22Rv1 (cell line): ENCODE results near the gene MERTK.
"Not testable (repeated sequence)": the region's sequence is repeated elsewhere in the genome, so short reads cannot be mapped to it uniquely, and the experiment has no call there.

ENCODE experiments used
- H3K27ac ChIP-seq: fragments of 450-650 bp; 2 replicates; pipeline ENCODE4 v1.5.1; 2017
- ZFX ChIP-seq: fragments of 450-650 bp; IDR thresholded peaks from 2 replicates; pipeline ENCODE4 v1.6.1; 2017; ENCODE audit warnings: antibody characterized with exemption, borderline replicate concordance
- TF ChIP-seq, protein P1 (sequence below): fragments of 450-650 bp; IDR thresholded peaks from 2 replicates; pipeline ENCODE4 v1.5.1; 2017; ENCODE audit warnings: mild to moderate bottlenecking

MERTK gene

GRCh38 chr2:112031473-112032223, 133.2 kb downstream of the MERTK start:
- no peak overlapping the region for H3K27ac ChIP-seq
- TF ChIP-seq ZFX = no peak
- TF ChIP-seq, protein P1, sequence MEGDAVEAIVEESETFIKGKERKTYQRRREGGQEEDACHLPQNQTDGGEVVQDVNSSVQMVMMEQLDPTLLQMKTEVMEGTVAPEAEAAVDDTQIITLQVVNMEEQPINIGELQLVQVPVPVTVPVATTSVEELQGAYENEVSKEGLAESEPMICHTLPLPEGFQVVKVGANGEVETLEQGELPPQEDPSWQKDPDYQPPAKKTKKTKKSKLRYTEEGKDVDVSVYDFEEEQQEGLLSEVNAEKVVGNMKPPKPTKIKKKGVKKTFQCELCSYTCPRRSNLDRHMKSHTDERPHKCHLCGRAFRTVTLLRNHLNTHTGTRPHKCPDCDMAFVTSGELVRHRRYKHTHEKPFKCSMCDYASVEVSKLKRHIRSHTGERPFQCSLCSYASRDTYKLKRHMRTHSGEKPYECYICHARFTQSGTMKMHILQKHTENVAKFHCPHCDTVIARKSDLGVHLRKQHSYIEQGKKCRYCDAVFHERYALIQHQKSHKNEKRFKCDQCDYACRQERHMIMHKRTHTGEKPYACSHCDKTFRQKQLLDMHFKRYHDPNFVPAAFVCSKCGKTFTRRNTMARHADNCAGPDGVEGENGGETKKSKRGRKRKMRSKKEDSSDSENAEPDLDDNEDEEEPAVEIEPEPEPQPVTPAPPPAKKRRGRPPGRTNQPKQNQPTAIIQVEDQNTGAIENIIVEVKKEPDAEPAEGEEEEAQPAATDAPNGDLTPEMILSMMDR = no peak

GRCh38 chr2:112032224-112032586, 133.8 kb downstream of the MERTK start:
- TF ChIP-seq ZFX = no peak
- TF ChIP-seq, protein P1 = no peak
- no peak overlapping the region for H3K27ac ChIP-seq

DNA sequence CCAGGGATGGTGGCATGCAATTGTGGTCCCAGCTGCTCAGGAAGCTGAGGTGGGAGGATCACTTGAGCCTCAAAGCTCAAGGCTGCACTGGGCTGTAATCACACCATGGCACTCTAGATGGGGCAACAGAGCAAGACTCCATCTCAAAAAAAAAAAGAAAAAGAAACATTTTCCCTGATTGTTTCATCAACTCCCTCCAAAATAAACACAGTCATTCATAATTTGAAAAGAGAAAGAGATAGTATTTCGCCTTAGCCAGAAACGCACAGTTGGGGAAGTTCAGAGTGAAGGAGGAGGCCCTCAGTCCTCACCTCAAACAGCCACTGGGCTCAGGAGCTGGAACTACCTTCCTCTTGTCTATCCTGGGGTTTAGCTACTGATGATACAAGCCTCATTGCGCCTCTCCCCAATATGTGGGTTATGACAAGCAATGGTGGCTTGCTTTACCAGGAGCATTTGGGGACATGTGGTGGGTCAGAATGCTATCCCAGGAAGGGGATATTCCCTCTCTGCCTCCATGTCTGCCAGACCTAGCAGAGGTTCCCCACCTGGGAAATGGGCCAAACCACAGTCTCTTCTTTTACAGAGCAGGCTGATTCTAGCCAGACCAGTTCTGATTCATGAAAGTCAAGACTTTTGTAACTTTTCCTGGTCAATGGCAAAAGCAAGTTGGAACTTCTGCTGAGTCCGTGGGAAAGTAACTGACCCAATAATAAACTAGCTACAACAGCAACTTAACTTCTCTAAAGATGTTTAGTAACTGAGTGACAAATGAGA, 134.5 kb downstream of the MERTK start:
- no peak overlapping the region for H3K27ac ChIP-seq
- TF ChIP-seq, protein P1 = 0 out of 2 replicates have a peak, but pooled peaks have one; percentile 8
- TF ChIP-seq ZFX = no peak

- H3K27ac ChIP-seq = no peak overlapping the region
- no peak for TF ChIP-seq ZFX
- TF ChIP-seq, protein P1 = no peak
Observed at GRCh38 chr2:112033600-112033999, 135.2 kb downstream of the MERTK start.

DNA sequence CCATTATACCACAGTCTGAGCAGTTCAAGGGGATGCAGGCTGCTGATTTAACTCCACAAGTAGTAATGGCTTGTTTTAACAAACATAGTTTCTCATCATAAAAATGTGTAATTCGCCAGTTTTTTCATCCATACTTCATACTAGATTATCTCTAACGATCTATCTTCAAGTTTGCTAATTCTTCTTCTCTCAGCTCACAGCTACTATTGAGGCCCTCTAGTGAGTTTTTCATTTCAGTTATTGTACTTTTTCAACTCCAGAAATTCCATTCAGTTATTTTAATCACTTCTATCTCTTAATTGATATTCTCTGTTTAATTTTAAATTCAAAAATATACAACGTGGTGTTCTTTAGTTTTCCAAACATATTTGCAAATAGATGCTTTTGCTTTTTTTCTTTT, 136.5 kb downstream of the MERTK start:
- H3K27ac ChIP-seq = no peak overlapping the region
- TF ChIP-seq ZFX = no peak
- TF ChIP-seq, protein P1 = no peak

GRCh38 chr2:112035786-112036185, 137.4 kb downstream of the MERTK start:
- no peak overlapping the region for H3K27ac ChIP-seq
- TF ChIP-seq, protein P1 = no peak
- no peak for TF ChIP-seq ZFX

DNA sequence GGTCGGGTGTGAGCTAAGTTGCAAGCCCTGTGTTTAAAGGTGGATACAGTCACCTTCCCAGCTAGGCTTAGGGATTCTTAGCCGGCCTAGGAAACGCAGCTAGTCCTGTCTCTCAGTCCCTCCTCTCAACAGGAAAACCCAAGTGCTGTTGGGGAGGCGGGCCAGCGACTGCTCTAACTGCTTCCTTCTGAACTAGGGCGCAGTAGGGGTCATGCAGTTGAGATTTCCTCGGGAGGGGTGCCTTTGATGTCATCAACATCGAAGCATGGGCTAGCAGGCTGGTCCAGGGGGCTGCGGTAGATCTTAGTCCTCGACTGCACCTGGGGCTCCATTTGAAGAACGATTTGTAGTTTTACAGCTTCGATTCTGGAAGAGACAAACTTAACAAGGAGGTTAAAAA, 141.1 kb downstream of the MERTK start:
- H3K27ac ChIP-seq = not testable (repeated sequence)

- H3K27ac ChIP-seq = not testable (repeated sequence)
Observed at GRCh38 chr2:112040066-112040465, 141.7 kb downstream of the MERTK start.

GRCh38 chr2:112041460-112041859, 143.1 kb downstream of the MERTK start:
- H3K27ac ChIP-seq = not testable (repeated sequence)
